Inferior parietal cortex (tissue), 1 donor: ENCODE data around the gene ANKRD13C.
"Not testable (repeated sequence)": the region's sequence is repeated elsewhere in the genome, so short reads cannot be mapped to it uniquely, and the experiment has no call there.

Source experiments
- DNase-seq: peaks from one replicate; pipeline ENCODE4 v3.0.0-alpha.2; 2016; ENCODE audit errors: extremely low spot score

Gene ANKRD13C

DNA sequence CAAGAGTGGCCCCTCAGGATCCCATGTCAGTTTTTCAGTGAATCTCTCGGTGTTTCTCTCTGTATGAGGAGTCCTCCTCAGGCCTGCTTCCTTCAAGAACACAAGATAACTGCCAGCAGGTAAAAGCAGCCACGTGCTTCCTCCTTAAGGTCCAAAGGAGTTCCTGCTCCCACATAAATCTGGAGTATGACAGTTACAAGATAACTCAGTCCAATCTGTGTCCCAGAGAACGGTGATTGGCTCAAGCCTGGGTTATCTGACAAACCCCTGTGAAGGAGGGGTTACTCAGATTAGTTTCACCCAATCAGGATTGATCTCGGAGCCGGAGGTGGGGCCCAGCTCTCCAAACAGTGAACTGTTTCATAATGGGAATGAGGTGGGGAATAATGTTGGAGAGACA, 5.8 kb upstream of the ANKRD13C start:
- no peak for DNase-seq

DNA sequence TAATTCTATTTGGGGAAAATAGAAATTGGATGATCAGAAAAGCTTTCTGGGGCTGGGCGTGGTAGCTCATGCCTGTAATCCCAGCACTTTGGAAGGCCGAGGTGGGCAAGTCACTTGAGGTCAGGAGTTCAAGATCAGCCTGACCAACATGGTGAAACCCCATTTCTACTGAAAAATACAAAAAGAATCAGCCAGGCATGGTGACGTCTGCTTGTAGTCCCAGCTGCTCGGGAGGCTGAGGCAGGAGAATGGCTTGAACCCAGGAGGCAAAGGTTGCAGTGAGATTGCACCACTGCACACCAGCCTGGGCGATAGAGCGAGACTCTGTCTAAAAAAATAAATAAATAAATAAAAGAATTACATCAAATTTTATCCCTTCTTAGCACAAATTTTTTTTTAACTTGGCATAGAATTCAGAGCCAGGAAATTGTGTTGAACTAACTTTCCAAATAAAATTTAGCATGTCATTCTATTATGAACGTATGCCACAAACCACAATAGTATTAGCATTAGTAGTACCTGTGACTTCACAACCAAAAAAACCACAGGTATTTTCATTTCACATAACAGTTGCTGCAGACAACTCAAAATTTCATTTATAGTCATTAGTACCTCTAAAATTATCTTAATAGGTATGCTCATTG, 4.5 kb upstream of the ANKRD13C start:
- no peak for DNase-seq

DNA sequence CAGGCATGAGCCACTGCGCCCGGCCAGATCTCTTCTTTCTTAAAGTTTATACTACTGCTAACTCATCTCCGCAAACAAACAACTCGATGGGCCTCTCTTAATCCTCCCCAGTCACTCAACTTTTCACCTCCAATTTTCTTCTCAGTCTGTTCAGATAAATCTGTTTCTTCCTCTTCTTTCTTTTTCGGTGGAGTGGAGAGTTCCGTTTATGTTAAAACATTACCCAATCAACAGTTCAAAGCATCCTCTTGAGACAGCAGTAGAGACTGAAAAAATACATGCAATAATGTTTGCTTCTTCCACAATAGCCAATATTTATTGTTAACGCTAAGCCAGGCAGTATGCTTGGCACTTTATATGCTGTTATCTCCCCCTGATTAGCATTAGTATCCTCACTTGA, 1.4 kb upstream of the ANKRD13C start:
- no peak for DNase-seq

DNA sequence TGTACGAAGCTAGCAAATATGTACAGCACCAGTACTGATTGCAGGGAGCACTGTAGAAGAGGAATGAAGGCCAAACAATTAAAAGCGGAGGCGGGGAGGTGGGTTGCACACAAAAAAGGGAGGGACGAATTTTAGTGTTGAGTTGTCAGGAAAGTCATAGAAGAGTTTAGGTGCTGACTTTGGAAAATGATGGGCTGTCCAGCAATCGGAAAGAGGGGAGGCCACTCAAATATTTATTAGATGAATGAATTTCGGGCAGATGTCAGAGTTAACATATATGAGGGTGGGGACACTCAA, 537 bp upstream of the ANKRD13C start:
- DNase-seq = no peak

DNA sequence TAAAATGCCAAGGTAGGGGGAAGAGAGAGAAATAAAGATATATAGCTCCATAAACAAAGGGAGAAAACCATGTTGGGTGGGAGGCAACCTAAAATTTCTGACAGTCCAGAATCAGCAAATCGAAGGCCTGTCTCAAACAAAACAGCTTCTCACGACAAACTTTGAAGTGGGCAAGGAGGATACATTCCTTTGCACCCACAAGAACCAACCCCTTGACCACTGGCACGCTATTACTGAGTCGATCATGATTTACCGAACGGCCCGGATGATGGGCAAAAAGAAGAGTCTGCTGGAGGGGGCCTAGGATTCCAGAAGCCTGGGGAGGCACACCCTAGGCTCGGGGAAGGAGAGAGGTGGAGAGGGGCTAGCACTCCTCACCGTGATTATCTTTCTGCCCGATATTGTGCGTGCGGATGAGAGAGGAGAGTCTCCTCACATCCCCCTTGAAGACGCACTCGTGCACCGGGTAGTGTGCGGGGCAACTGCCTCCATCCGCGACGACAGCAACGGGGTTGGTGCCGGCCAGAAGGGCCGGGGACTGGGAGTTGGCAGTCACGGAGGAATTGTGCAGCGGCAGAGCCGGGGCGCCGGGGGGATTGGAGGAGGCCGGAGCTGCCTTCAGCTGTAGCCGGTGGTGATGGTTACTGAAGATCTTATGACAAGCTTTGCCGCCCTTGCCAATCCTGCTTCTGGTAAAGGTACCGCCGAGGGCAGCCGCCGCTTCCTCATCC, 756 bp downstream of the ANKRD13C start:
- no peak for DNase-seq

DNA sequence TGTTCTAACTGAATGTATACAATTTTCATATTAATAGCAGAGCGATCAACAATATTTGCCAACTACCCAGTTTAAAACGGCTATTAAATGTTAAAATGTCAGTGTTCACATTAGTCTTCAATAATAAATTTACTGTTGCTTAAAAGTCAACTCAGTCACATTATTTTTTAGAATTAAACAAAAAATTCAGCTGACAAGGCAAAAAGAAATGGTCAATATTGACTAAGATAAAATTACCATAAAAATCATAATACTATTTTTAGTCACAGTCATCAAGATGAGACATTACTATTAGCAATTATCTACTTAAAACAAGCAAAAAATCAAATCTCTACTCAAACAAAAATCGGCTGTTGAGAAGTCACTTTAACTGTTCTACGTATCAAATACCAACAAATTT, 1.5 kb downstream of the ANKRD13C start:
- no peak for DNase-seq

DNA sequence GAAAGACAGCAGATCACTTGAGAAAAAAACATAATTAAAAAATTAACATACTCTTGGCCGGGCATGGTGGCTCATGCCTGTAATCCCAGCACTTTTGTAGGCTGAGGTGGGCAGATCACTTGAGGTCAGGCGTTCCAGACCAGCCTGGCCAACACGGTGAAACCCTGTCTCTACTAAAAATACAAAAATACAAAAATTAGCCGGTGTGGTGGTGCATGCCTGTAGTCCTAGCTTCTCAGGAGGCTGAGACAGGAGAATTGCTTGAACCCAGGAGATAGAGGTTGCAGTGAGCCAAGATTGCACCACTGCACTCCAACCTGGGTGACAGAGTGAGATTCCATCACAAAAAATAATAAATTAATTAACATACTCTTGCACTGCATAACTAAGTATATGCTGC, 4.7 kb downstream of the ANKRD13C start:
- not testable (repeated sequence) for DNase-seq

DNA sequence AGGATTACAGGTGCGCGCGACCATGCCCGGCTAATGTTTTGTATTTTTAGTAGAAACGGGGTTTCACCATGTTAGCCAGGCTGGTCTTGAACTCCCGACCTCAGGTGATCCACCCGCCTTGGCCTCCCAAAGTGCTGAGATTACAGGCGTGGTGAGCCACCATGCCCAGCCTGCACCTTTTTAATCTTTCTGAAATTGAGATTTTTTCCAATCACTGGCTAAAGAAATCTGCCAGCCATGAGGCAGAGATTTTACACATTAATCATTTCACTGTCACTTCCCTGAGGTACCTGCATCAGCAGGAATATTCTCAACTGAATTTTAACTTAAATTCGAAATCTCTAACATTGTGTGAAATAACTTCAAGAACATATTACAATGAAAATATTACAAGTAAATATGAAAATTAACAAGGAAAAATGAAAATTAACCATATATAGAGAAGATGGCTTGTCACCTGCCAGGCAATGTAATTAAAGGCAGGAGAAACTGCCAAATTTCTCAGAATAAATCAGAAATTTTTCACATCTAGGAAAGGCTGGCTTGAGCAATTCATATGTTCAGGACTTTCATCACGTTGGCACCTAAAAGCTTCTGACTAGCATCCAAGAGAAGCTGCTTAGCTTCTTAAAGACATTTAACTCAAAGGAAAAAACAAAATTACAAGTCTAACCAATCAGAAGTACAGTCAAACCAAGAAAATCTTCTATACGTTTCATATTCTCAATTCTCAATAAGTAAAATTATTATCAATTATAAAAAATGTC, 5.9 kb downstream of the ANKRD13C start:
- no peak for DNase-seq

DNA sequence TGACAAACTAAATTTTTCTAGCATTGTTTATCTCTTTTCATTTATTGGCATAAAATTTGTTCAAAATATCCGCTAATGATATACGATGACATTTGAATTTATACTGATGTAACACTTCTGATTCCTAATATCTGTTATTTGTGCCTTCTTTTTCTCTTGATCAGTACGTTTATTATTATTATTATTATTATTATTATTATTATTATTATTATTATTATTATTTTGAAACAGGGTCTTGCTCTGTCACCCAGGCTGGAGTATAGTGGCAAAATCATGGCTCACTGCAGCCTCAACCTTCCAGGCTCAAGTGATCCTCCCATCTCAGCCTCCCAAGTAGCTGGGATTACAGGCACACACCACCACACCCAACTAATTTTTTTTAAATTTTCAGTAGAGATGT, 14.9 kb downstream of the ANKRD13C start:
- not testable (repeated sequence) for DNase-seq

DNA sequence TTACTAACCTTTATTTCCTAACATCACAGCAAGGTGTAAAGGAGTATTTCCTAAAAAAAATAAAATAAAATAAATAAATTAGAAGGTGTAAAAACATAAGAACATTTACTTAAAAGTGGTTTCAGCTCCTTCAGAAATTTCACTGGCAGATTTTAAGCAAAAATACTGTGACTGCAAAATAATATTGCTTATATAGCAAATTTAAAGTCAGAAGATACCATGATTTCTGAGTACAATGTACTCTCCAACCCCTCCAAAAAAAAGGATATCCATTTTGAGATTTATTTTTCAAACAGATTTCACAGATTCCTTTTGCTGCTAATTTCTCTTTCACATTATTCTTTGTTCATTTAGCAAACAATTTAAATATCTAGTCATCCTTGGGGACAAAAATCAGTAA, 18.5 kb downstream of the ANKRD13C start:
- no peak for DNase-seq

DNA sequence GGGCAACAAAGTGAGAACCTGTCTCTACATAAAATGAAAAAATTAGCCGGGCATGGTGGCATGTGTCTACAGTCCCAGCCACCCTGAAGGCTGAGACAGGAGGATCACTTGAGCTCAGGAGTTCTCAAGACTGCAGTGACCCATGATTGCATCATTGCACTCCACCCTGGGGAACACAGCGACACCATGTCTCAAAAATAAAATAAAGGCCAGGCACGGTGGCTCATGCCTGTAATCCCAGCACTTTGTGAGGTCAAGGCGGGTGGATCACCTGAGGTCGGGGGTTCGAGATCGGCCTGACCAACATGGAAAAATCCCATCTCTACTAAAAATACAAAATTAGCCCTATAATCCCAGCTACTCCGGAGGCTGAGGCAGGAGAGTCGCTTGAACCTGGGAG, 20.1 kb downstream of the ANKRD13C start:
- DNase-seq = no peak

DNA sequence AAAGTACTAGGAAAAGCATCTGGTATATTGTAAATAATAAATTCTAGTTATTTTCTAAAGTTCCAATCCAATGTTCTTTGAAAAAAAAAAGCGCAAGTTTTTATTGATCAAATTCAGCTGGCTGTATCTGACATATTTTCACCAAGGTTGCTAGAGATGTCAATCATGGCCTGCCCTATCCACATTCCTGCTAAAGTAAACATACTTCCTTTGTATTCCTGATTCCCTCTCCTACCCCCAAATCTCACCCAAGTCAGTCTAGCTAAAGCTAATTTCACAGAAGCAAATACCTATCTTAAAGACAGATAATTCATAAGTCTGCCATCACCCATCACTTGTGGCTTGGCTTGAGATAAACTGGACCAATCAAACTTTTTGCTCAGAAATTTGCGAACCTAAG, 21.3 kb downstream of the ANKRD13C start:
- no peak for DNase-seq

DNA sequence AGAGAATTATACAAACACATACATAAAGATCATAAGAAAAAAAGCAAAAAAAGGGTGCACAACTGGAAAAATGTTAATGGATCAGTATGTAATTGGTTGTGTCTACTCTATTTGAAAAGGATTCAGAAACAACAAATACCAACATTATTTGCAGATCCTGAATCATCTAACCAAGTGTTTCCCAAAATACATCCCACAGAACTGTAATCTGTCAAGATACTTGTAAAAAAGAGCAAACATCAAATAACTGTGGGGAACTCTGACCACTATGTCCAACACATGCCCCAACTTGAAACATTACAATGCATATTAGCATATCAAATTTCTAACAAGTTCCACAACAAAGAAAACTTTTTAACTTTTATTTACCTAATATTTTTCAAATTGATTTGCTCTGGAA, 22.6 kb downstream of the ANKRD13C start:
- DNase-seq = no peak

DNA sequence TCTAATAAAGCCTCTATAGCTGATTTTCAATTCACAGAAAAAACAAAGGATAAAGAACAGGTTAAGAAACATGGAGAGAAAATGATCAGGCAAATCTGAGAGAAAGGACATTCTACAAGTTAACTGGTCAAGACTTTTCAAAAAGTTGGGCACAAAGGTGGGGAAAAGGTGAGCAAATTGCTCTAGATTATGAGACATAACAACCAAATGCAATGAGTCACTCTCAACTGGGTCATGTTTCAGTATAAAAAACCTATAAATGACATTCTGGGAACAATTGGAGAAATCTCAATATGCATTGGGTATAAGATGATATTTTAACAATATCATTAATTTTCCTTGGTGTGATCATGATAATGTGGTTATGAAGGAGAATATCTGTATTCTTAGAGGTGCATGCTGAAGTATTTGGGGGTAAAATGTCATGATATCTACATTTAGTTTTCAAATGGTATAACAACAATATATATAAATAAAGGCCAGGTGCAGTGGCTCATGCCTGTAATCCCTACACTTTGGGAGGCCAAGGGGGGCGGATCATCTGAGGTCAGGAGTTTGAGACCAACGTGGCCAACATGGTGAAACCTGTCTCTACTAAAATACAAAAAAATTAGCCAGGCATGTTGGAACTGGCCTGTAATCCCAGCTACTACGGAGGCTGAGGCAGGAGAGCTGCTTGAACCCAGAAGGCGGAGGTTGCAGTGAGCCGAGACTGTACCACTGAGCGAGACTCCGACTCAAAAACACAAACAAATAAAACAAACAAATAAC, 27.0 kb downstream of the ANKRD13C start:
- DNase-seq = no peak

DNA sequence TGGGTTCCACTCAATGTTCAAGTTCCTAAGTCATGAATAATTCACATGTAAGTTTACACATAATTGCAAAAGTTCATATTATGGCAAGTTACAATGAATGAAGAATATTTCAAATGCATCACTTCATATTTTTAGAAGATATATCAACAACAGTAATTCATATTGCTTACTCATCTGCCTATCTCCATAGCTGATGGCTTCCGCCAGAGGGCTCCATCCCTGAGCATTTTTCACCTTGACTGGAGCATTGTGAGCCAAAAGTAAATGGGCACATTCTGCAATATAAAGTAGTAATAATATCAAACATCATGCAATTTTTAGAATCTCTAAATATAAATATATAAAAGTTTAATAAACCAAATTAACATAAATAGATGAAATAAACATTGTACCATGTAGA, 29.8 kb downstream of the ANKRD13C start:
- DNase-seq = no peak

DNA sequence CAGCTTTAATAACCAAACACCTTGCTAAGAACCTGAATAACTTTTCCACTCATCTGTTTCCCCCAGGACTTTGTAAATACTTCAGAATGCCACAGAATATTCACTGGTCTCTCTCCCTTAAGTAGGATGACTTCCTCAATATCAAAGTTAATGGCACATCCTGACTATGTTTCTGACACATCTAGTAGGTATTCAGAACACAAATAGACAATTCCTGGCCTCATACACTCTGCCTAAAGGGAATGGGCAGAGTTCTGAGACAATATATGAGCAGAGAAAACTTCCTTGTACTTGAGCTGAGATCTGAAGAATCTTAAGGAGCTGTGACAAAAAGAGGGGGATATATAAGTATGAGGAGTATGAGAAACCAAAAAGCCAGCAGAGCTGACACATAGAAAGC, 34.8 kb downstream of the ANKRD13C start:
- no peak for DNase-seq

DNA sequence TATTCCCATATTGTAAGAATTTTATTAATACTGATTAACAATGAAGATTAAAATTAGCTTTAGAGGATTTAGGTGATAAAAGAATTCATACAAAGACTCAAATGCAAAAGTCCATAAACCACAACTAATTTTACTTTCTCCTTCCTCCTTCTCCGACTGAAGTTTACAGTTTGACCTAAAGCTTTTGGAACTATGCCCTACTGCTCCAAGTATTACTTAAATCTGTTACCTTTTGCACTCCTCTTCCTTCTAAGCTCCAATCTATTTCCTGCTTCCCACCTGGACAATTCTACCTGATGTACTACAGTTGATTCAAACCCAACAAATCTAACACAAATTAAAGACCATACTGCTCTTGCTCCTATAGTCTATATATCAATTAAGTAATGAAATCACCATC, 36.3 kb downstream of the ANKRD13C start:
- DNase-seq = no peak

DNA sequence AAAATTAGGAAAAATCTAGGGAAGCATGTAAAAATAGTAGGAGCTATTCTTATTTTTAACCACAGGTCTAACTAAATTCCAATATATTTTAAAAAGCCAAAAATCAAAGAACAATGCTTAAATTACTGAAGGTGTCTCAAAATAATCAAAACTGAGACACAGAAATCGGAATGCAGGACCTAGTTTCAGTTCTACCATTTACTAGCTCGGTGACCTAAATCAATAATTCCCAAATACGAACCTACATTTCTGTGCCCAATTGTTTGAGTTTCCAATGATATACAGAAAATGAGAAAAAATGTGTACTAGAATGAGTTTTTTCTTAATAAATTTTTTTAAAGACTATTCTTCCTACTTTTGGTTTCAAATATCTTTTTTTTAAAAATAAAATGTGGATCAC, 37.4 kb downstream of the ANKRD13C start:
- no peak for DNase-seq

DNA sequence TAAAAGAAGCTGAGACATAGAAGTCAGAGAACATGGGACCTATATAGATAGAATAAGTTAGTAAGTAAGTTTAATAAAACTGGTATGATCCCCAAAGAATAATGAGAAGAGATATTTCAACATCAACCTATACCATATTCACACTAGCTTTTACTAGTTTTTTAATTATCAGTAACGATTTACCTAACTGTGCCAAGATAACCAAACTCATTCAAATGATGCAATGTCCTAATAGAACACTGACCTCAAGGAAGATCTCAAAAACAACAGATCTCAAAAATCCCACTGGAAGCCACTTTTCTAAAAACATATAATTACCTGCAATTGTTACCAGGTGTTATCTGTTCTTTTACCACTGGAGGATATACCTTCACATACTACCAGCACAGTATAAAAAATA, 38.7 kb downstream of the ANKRD13C start:
- no peak for DNase-seq

DNA sequence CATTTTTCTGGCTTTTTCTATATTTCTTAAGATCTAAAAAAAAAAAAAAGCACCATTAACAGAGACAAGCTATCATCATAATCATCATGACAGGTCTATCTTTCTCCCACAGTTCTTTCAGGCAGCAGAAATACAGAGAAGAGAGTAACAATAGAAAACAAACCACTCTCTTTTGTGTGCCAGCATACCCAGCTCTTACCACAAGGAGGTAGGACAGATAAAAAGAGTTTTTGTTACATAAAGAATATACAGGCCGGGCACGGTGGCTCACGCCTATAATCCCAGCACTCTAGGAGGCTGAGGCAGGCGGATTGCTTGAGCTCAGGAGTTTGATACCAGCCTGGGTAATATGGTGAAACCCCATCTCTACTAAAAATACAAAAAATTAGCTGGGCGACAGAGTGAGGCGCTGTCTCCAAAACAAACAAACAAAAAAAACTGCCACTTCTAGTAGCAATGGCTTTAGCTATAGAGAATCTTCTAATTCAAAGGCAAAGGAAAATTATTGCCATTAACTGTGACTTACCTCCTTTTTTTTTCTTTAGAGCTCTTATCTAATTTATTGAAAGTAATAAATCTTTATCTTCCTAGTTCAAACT, 39.7 kb downstream of the ANKRD13C start:
- DNase-seq = no peak

DNA sequence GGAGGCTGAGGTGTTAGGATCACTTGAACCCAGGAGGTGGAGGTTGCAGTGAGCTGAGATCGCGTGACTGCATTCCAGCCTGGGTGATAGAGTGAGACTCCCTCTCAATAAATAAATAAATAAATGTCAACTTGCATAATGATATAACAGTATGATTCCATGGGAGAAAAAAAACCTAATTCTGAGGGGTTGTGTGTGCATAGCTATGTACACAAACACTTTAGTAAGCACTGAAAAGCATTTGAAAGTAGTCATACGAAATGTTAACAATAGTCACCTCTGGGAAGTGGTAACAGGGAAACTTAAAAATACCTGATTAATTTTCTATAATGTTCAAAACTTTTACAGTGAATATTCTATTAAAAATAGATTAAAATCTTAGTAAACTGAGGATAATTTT, 43.2 kb downstream of the ANKRD13C start:
- DNase-seq = no peak

DNA sequence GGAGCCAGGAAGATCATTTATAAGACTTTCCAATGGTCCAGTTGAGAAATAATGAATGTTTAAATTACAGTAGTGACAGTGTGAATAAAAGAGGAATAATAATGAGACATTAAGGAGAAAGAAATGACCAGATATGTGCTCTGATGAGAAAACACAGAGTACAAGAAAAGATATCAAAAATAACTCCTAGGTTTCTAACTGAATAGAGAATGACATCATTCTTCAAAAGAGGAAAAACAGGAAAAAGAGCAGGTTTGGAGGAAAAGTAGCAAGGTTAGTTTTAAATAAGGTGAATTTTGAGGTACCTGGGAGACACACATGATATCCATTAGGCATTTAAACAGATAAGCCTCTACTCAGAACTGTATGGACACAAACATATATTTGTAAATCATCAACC, 55.0 kb downstream of the ANKRD13C start:
- no peak for DNase-seq
